ENCODE results near the gene SETD1A.
A peak's percentile ranks its signal among the peaks of the same experiment; 100 is the strongest.
"Not testable (repeated sequence)": the region's sequence is repeated elsewhere in the genome, so short reads cannot be mapped to it uniquely, and the experiment has no call there.

The SETD1A gene

GRCh38 chr16:30998852-30999761 is 41.6 kb downstream of the SETD1A start:
- no peak for DNase-seq (ENCODE audit: low read depth in 2 of 2)

GRCh38 chr16:31000671-31001382 is 43.3 kb downstream of the SETD1A start:
- DNase-seq (ENCODE audit: low read depth in 2 of 2): no peak

- no peak for DNase-seq (ENCODE audit: low read depth in 2 of 2)
Measured at GRCh38 chr16:31001507-31002249, 44.1 kb downstream of the SETD1A start.

- DNase-seq (ENCODE audit: low read depth in 2 of 2): no peak
Measured at GRCh38 chr16:31002250-31002700, 44.7 kb downstream of the SETD1A start.

- no peak for DNase-seq (ENCODE audit: low read depth in 2 of 2)
Measured at GRCh38 chr16:31002862-31003341, 45.3 kb downstream of the SETD1A start.

GRCh38 chr16:31003744-31004143 is 46.2 kb downstream of the SETD1A start:
- no peak for DNase-seq (ENCODE audit: low read depth in 2 of 2)

- DNase-seq (ENCODE audit: low read depth in 2 of 2): no peak
Measured at GRCh38 chr16:31004658-31005057, 47.1 kb downstream of the SETD1A start.

GRCh38 chr16:31005350-31006085 is 48.0 kb downstream of the SETD1A start:
- no peak for DNase-seq (ENCODE audit: low read depth in 2 of 2)

- DNase-seq (ENCODE audit: low read depth in 2 of 2): no peak
Measured at GRCh38 chr16:31006086-31006385, 48.5 kb downstream of the SETD1A start.

GRCh38 chr16:31006589-31006988 is 49.0 kb downstream of the SETD1A start:
- DNase-seq (ENCODE audit: low read depth in 2 of 2): no peak

GRCh38 chr16:31007684-31008083 is 50.1 kb downstream of the SETD1A start:
- no peak for DNase-seq (ENCODE audit: low read depth in 2 of 2)

GRCh38 chr16:31008149-31008548 is 50.6 kb downstream of the SETD1A start:
- no peak for DNase-seq (ENCODE audit: low read depth in 2 of 2)

GRCh38 chr16:31008551-31008950 is 51.0 kb downstream of the SETD1A start:
- no peak for DNase-seq (ENCODE audit: low read depth in 2 of 2)

GRCh38 chr16:31009120-31009519 is 51.6 kb downstream of the SETD1A start:
- no peak for DNase-seq (ENCODE audit: low read depth in 2 of 2)

- DNase-seq (ENCODE audit: low read depth in 2 of 2): no peak
Measured at GRCh38 chr16:31009894-31010584, 52.5 kb downstream of the SETD1A start.

GRCh38 chr16:31010585-31011325 is 53.2 kb downstream of the SETD1A start, which contains the start of gene STX1B:
Gene STX1B (minus strand): TSS chr16:31010638. CDS start chr16:31010396, 242 bp downstream.
- peak; percentile 16 to 20 for DNase-seq (ENCODE audit: low read depth in 2 of 2)

- DNase-seq (ENCODE audit: low read depth in 2 of 2): not testable (repeated sequence)
Measured at GRCh38 chr16:31011815-31012214, 54.3 kb downstream of the SETD1A start.

GRCh38 chr16:31013292-31013691 is 55.7 kb downstream of the SETD1A start:
- DNase-seq (ENCODE audit: low read depth in 2 of 2): not testable (repeated sequence)

- DNase-seq (ENCODE audit: low read depth in 2 of 2): no peak
Measured at GRCh38 chr16:31016018-31016417, 58.5 kb downstream of the SETD1A start.

- DNase-seq (ENCODE audit: low read depth in 2 of 2): not testable (repeated sequence)
Measured at GRCh38 chr16:31017756-31018155, 60.2 kb downstream of the SETD1A start.

Data from stimulated activated CD8-positive, alpha-beta memory T cell treated with anti-CD3 and anti-CD28 coated beads, Interleukin-2, amount 100 ng/mL, for 48 hours (primary cell).